GM21737 (cell line): Measurements from ENCODE around the gene SDK1.
"Not testable (repeated sequence)": the region's sequence is repeated elsewhere in the genome, so short reads cannot be mapped to it uniquely, and the experiment has no call there.

Experiments
- ATAC-seq: cut with Tn5 transposase; IDR thresholded peaks from one replicate; pipeline ENCODE4 v1.9.1; 2021; ENCODE audit warnings: mild to moderate bottlenecking, moderate library complexity; ENCODE audit not compliant: unreplicated experiment

The SDK1 gene

DNA sequence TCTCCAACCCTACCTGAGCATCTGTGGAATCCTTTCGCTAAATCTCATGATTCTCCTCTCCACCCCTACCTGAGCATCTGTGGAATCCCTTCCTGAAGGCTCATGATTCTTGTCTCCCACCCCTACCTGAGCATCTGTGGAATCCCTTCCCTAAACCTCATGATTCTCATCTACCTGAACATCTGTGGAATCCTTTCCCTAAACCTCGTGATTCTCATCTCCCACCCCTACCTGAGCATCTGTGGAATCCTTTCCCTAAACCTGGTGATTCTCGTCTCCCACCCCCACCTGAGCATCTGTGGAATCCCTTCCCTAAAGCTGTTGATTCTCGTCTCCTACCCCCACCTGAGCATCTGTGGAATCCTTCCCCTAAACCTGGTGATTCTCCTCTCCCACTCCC lies 342.0 kb downstream of the SDK1 start:
- no peak for ATAC-seq

DNA sequence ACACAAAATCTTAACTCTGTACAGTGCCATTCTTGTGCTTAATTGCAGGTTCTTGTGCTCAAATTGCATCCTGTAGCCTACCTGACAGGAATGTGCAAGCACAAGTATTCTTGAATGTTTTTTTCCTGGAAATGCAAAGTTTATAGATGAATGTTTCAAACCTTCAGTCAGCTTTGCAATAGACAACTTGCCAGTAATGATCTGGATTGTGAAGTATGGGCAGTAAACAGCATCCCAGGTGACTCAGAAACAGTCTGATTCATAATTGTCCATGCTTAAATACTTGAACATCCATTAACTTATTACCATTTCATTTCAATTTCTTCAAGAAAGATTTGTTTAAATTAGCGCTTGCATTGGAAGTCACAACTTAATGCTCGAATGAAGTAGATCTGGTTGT lies 347.2 kb downstream of the SDK1 start:
- no peak for ATAC-seq

- no peak for ATAC-seq
These were observed 348.2 kb downstream of the SDK1 start for GRCh38 chr7:3649250-3649649.

- no peak for ATAC-seq
These were observed 348.8 kb downstream of the SDK1 start for GRCh38 chr7:3649678-3650440.

GRCh38 chr7:3650844-3651243 lies 349.8 kb downstream of the SDK1 start:
- ATAC-seq, result no peak

GRCh38 chr7:3655635-3656034 lies 354.6 kb downstream of the SDK1 start:
- no peak for ATAC-seq

DNA sequence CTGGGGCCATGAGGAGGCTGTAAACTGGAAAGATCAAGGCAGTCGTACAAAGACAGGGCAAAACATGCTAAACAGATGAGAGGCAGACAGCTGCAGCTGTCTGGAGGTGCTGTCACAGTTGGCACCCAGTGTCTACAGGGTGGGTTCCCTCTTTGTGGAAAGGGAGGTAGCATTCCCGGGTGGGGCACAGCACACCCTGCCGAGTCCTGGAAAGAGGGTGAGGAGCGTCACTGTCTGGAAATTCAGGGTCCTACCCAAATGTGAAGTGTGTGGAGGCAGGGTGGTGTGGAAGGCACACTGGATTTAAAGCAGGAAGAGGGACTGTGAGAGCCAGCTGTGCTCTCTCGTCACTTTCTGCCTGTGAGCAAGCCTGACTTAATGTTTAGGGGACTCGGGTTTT lies 356.2 kb downstream of the SDK1 start:
- no peak for ATAC-seq

DNA sequence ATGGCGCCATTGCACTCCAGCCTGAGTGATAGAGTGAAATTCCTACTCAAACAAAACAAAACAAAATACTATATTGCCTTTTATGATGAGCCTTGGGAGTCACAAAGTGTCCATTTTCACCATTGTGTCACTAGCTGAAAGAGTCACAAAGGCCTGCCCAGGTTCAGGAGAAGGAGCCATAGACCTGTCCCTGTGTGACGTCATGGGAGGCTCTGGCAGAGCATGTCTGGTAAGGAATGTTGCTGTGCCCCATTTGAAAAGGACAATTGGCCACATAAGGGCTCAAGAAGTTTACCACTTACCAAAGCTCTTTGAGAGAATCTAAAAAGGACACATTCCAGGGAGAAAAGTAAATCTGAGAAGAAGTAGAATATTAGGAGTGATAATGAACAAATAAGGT lies 367.7 kb downstream of the SDK1 start:
- ATAC-seq, result no peak

DNA sequence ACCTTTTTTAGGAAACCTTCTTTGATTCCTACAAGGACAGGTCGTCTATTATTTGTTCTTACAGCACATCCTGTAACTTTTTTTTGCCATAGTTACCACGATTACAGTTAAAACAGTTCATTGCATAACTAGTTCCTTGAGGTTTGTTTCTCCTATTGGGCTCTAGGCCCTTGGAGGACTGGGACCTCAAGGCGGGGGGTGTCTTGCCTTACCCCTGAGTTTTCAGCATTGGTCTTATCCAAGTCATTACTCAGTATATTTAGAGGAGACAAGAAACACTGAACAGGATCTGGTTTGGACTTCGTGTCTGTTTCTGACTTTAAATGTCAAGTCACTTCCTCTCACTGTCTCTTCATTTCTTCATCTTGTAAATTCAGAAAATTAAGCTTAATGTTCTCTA lies 369.8 kb downstream of the SDK1 start:
- ATAC-seq, result no peak

DNA sequence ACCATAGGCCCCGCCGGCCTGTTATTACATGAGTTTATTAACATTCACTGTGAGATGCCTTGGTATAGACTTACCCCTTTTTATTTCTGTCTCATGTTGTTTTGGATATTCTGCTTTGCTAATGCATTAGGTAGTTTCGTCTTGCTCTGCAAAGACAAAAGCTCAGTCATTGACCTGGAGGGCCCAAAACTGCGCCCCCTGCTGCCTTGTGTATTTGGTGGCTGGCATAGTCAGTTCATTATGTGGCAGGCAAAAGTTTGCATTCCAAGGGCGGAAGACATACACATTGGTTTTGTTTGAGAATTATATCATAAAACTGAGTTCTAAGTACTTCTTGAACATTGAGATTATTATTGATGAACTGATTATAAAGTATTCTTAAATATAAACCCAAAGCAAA lies 372.5 kb downstream of the SDK1 start:
- no peak for ATAC-seq

- ATAC-seq, result no peak
These were observed 377.3 kb downstream of the SDK1 start for GRCh38 chr7:3678314-3678810.

DNA sequence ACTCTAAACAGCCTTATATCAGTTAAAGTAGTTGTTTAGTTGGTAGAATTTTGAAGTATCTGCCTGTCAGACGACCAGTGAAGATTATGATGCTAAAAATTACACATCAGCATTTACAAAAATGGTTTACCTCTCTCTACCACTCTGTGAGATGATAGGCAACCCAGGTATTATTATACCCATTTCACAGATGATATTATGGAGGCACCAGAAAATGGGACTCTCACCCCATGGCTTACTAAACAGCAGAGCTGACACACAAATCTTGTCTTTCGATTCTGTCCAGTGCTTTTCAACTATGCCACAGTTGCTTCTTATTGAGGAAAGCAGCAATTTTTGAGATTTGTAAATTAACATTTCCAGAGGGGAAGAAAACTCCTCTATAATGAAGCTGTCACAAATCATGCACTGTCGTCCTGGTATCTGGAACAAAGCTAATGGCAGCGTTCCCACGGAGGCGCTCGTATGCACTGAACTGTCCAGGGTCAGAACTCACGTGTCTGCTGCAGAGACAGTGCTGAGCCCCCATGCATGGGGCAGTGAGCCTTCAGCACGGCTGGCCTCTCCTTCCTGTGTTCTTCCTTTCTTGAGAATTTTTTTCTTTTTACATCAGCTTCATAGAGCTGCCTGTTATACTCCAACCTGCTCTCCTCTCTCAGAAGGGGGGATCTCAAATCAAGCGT lies 381.1 kb downstream of the SDK1 start:
- ATAC-seq, result no peak

GRCh38 chr7:3683546-3684539 lies 382.8 kb downstream of the SDK1 start:
- no peak for ATAC-seq

DNA sequence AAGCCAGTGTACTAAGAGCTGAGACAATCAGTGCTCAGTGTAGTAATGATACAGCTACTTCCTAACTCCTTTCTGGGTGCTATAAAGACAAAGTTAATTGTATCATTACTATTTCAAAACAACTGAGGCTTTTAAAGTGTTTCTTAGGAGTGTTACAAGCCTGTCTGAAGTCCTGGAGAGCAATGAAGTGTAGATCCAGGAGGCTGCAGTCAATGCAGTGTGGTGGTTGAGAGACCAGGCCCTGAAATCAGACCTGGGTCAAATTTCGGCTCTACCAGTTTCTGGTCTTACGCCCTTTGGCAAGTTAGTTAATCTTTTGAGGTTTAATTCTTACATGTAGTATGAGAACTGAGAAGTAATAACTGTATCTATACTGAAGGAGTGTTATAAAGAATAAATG lies 387.0 kb downstream of the SDK1 start:
- no peak for ATAC-seq

GRCh38 chr7:3688842-3689241 lies 387.8 kb downstream of the SDK1 start:
- ATAC-seq, result no peak

DNA sequence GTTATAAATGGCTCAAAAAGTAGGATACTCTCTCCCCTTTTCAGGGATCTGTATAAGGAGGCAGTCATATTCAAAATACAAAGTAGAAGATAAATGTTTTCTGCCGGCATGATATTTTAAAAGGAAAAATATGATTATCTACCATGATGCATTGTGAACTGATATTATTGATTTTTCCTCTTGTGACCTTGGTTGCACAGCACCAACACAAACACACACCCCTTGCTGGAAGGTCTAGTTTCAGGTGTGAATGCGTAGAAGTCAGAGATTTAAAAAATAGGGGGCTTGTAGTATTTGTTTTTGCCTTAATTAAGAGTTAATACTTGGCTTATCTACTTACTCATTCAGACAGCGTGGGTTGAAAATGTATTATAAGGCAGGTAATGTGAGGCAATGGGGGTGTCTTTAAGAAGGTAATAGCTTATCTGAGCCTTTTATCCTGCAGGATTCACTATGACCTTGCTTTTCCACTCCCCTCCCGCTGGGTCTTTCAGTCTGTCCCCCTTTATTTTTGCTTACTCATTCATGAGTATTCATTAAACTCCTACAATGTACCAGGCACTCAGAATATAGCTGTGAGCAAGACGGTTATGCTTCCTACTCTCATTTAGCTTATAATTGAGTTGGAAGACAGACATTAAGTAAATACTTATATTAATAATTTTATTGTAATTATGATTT lies 390.6 kb downstream of the SDK1 start:
- ATAC-seq, result no peak

- no peak for ATAC-seq
These were observed 394.6 kb downstream of the SDK1 start for GRCh38 chr7:3695602-3696001.

DNA sequence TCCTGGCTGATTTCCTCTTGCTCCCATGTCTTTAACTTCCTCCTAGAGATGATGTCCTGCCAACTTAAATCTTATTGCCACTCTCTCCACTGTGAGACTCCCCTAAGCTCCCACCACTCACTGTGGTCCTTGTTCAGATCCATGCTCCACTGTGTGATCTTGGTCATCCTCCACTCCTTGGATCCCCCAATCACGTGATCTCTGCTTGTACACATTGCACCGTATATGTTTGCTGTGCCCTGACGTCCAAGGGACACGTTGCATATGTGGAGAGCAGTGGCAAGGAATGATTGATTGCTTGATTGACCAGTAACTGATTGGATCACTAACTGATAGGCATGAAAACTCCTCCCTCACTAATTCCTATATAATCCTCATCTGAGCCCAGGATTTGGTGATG lies 395.1 kb downstream of the SDK1 start:
- no peak for ATAC-seq

- ATAC-seq, result no peak
These were observed 396.4 kb downstream of the SDK1 start for GRCh38 chr7:3697472-3697871.

- no peak for ATAC-seq
These were observed 404.2 kb downstream of the SDK1 start for GRCh38 chr7:3705258-3705657.

GRCh38 chr7:3706091-3706490 lies 405.0 kb downstream of the SDK1 start:
- not testable (repeated sequence) for ATAC-seq
